ENCODE measurements around the gene CSMD2. TPM values are rescaled to one million over a fixed set of nuclear protein-coding genes. Genes with fewer than 3 reads are reported as not detected.

The CSMD2 gene
- total and polyA plus RNA-seq, 2 experiments from 2014 or later = 5.3 to 16.6 TPM

DNA sequence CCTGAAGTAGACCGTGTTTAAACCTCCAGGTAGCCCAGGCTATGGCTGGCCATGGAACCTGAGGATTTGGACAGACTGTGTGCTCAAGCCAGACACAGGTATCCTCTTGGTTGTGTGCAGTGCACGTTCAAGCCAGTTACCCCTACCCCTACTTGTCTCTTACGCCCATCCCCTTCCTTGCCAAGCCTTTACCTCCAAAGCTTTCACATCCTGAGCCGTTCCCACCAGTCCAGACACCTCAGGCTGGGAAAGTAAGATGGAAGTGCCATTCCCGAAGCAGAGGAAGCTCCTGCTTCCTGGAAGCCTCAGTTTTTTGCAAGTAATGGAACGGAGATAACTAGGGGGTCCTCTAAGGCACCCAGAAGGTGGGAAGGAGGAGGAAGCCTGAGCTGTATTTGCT is 342.6 kb downstream of the CSMD2 start:
- Histone ChIP-seq H3K4me3 (no peak overlapping the region), H3K4me1 (ENCODE audit: insufficient read depth) (no peaks in the 10 kb centered on the region), H3K79me2 (replicated peaks; ENCODE audit: insufficient read depth) (no peaks in the 10 kb centered on the region), H2AFZ (no peak overlapping the region), H3K36me3 (ENCODE audit: insufficient read depth) (no peaks in the 10 kb centered on the region), H3K27ac (ENCODE audit: low read depth) (no peak overlapping the region), H3F3A (replicated peaks; ENCODE audit: low read depth) (no peaks in the 10 kb centered on the region), H3K9me2 (ENCODE audit: insufficient read depth) (0 out of 2 replicates have a peak, but pooled peaks cover 4% of the 10 kb centered on the region), H3K4me2 (no peak overlapping the region), H4K20me1 (replicated peaks; ENCODE audit: insufficient read depth) (no peaks in the 10 kb centered on the region), H3K27me3 (ENCODE audit: insufficient read depth) (no peaks in the 10 kb centered on the region)
- no peak overlapping the region for H3K27ac Mint-ChIP-seq
- ATAC-seq (no peak), DNase-seq (ENCODE audit: low spot score) (no peak)
- H3K4me1 Mint-ChIP-seq = no peaks in the 10 kb centered on the region; the same call in 2 of the 3 replicates
- H3K4me3 Mint-ChIP-seq = no peak overlapping the region
- H3K36me3 Mint-ChIP-seq (ENCODE audit: low read depth) = peaks cover 33% of the 10 kb centered on the region
- peaks cover 5% of the 10 kb centered on the region for H3K27me3 Mint-ChIP-seq (ENCODE audit: insufficient read depth, low read depth, poor library complexity)
- TF ChIP-seq, protein P1, sequence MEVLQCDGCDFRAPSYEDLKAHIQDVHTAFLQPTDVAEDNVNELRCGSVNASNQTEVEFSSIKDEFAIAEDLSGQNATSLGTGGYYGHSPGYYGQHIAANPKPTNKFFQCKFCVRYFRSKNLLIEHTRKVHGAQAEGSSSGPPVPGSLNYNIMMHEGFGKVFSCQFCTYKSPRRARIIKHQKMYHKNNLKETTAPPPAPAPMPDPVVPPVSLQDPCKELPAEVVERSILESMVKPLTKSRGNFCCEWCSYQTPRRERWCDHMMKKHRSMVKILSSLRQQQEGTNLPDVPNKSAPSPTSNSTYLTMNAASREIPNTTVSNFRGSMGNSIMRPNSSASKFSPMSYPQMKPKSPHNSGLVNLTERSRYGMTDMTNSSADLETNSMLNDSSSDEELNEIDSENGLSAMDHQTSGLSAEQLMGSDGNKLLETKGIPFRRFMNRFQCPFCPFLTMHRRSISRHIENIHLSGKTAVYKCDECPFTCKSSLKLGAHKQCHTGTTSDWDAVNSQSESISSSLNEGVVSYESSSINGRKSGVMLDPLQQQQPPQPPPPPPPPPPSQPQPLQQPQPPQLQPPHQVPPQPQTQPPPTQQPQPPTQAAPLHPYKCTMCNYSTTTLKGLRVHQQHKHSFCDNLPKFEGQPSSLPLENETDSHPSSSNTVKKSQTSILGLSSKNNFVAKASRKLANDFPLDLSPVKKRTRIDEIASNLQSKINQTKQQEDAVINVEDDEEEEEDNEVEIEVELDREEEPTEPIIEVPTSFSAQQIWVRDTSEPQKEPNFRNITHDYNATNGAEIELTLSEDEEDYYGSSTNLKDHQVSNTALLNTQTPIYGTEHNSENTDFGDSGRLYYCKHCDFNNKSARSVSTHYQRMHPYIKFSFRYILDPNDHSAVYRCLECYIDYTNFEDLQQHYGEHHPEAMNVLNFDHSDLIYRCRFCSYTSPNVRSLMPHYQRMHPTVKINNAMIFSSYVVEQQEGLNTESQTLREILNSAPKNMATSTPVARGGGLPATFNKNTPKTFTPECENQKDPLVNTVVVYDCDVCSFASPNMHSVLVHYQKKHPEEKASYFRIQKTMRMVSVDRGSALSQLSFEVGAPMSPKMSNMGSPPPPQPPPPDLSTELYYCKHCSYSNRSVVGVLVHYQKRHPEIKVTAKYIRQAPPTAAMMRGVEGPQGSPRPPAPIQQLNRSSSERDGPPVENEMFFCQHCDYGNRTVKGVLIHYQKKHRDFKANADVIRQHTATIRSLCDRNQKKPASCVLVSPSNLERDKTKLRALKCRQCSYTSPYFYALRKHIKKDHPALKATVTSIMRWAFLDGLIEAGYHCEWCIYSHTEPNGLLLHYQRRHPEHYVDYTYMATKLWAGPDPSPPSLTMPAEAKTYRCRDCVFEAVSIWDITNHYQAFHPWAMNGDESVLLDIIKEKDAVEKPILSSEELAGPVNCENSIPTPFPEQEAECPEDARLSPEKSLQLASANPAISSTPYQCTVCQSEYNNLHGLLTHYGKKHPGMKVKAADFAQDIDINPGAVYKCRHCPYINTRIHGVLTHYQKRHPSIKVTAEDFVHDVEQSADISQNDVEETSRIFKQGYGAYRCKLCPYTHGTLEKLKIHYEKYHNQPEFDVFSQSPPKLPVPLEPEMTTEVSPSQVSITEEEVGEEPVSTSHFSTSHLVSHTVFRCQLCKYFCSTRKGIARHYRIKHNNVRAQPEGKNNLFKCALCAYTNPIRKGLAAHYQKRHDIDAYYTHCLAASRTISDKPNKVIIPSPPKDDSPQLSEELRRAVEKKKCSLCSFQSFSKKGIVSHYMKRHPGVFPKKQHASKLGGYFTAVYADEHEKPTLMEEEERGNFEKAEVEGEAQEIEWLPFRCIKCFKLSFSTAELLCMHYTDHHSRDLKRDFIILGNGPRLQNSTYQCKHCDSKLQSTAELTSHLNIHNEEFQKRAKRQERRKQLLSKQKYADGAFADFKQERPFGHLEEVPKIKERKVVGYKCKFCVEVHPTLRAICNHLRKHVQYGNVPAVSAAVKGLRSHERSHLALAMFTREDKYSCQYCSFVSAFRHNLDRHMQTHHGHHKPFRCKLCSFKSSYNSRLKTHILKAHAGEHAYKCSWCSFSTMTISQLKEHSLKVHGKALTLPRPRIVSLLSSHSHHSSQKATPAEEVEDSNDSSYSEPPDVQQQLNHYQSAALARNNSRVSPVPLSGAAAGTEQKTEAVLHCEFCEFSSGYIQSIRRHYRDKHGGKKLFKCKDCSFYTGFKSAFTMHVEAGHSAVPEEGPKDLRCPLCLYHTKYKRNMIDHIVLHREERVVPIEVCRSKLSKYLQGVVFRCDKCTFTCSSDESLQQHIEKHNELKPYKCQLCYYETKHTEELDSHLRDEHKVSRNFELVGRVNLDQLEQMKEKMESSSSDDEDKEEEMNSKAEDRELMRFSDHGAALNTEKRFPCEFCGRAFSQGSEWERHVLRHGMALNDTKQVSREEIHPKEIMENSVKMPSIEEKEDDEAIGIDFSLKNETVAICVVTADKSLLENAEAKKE (CRISPR knock-in tag; IDR thresholded peaks at IDR 0.05) = no peak
- TF ChIP-seq ZNF331 (CRISPR knock-in tag; IDR thresholded peaks at IDR 0.05; ENCODE audit: low read depth) = no peak
- TF ChIP-seq ZNF114 (CRISPR knock-in tag; IDR thresholded peaks at IDR 0.05) = no peak
- TF ChIP-seq CREB1 (CRISPR knock-in tag; IDR thresholded peaks at IDR 0.05; ENCODE audit: low read depth) = no peak
- peaks cover 7% of the 10 kb centered on the region; the same call in 1 of the 3 replicates for H3K9me3 Mint-ChIP-seq

DNA sequence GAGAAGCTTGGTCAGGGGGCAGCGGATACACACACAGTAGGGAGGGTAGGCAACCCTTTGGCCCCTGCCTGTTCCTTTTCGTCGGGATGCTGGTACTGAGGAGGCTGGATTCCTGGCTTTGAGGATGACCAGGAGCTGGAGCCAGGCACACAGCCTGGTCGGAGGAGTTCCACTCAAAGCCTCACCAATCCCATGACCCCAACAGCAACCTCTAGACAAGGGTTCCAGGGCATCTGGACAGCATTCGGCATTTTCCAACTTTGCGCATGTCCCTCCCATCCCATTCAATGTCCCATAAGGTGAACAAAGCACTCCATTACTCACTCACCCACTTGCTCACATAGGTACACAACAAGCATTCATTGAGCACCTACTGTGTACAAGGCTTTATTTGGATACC is 343.7 kb downstream of the CSMD2 start:
- Histone ChIP-seq H3F3A (replicated peaks; ENCODE audit: low read depth) (no peaks in the 10 kb centered on the region), H3K27ac (ENCODE audit: low read depth) (no peak overlapping the region), H3K9me2 (ENCODE audit: insufficient read depth) (0 out of 2 replicates have a peak, but pooled peaks cover 4% of the 10 kb centered on the region), H3K4me3 (no peak overlapping the region), H3K4me1 (ENCODE audit: insufficient read depth) (no peaks in the 10 kb centered on the region), H3K36me3 (ENCODE audit: insufficient read depth) (no peaks in the 10 kb centered on the region), H3K27me3 (ENCODE audit: insufficient read depth) (no peaks in the 10 kb centered on the region), H4K20me1 (replicated peaks; ENCODE audit: insufficient read depth) (no peaks in the 10 kb centered on the region), H3K4me2 (no peak overlapping the region), H3K79me2 (replicated peaks; ENCODE audit: insufficient read depth) (no peaks in the 10 kb centered on the region), H2AFZ (no peak overlapping the region)
- H3K27ac Mint-ChIP-seq = no peak overlapping the region
- H3K27me3 Mint-ChIP-seq (ENCODE audit: insufficient read depth, low read depth, poor library complexity) = peaks cover 4% of the 10 kb centered on the region
- peaks cover 26% of the 10 kb centered on the region for H3K36me3 Mint-ChIP-seq (ENCODE audit: low read depth)
- peaks cover 5% of the 10 kb centered on the region; the same call in 1 of the 3 replicates for H3K9me3 Mint-ChIP-seq
- DNase-seq (ENCODE audit: low spot score) (no peak), ATAC-seq (no peak)
- no peaks in the 10 kb centered on the region; the same call in 2 of the 3 replicates for H3K4me1 Mint-ChIP-seq
- H3K4me3 Mint-ChIP-seq = no peak overlapping the region
- TF ChIP-seq POLR2AphosphoS5 (IDR thresholded peaks at IDR 0.05; ENCODE audit: low read depth) (no peak), NANOG (IDR thresholded peaks at IDR 0.05; ENCODE audit: borderline replicate concordance) (no peak), ZNF331 (CRISPR knock-in tag; IDR thresholded peaks at IDR 0.05; ENCODE audit: low read depth) (no peak), ZNF114 (CRISPR knock-in tag; IDR thresholded peaks at IDR 0.05) (no peak), EZH2phosphoT487 (IDR thresholded peaks at IDR 0.05; ENCODE audit: unreplicated experiment) (no peak), EZH2 (IDR thresholded peaks at IDR 0.05; ENCODE audit: low read depth, unreplicated experiment) (no peak), CREB1 (CRISPR knock-in tag; IDR thresholded peaks at IDR 0.05; ENCODE audit: low read depth) (no peak), STAT1 (IDR thresholded peaks at IDR 0.05; ENCODE audit: unreplicated experiment) (no peak)
- TF ChIP-seq, protein P2, sequence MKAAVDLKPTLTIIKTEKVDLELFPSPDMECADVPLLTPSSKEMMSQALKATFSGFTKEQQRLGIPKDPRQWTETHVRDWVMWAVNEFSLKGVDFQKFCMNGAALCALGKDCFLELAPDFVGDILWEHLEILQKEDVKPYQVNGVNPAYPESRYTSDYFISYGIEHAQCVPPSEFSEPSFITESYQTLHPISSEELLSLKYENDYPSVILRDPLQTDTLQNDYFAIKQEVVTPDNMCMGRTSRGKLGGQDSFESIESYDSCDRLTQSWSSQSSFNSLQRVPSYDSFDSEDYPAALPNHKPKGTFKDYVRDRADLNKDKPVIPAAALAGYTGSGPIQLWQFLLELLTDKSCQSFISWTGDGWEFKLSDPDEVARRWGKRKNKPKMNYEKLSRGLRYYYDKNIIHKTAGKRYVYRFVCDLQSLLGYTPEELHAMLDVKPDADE (IDR thresholded peaks at IDR 0.05) = no peak
- TF ChIP-seq, protein P3, sequence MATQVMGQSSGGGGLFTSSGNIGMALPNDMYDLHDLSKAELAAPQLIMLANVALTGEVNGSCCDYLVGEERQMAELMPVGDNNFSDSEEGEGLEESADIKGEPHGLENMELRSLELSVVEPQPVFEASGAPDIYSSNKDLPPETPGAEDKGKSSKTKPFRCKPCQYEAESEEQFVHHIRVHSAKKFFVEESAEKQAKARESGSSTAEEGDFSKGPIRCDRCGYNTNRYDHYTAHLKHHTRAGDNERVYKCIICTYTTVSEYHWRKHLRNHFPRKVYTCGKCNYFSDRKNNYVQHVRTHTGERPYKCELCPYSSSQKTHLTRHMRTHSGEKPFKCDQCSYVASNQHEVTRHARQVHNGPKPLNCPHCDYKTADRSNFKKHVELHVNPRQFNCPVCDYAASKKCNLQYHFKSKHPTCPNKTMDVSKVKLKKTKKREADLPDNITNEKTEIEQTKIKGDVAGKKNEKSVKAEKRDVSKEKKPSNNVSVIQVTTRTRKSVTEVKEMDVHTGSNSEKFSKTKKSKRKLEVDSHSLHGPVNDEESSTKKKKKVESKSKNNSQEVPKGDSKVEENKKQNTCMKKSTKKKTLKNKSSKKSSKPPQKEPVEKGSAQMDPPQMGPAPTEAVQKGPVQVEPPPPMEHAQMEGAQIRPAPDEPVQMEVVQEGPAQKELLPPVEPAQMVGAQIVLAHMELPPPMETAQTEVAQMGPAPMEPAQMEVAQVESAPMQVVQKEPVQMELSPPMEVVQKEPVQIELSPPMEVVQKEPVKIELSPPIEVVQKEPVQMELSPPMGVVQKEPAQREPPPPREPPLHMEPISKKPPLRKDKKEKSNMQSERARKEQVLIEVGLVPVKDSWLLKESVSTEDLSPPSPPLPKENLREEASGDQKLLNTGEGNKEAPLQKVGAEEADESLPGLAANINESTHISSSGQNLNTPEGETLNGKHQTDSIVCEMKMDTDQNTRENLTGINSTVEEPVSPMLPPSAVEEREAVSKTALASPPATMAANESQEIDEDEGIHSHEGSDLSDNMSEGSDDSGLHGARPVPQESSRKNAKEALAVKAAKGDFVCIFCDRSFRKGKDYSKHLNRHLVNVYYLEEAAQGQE (IDR thresholded peaks at IDR 0.05; ENCODE audit: unreplicated experiment) = no peak
